Neutrophil (primary cell): ENCODE data around the gene KLK2.
"Not testable (repeated sequence)": the region's sequence is repeated elsewhere in the genome, so short reads cannot be mapped to it uniquely, and the experiment has no call there.

Experiments
- H3K27ac ChIP-seq: fragments of 200-600 bp; sonication (generic); 2 replicates; pipeline ENCODE4 v1.5.1; 2016; ENCODE audit warnings: mild to moderate bottlenecking, moderate library complexity
- H3K27me3 ChIP-seq: fragments of 200-600 bp; sonication (generic); 2 replicates; pipeline ENCODE4 v1.6.0; 2016; ENCODE audit warnings: mild to moderate bottlenecking
- H3K36me3 ChIP-seq: fragments of 200-600 bp; sonication (generic); 2 replicates; pipeline ENCODE4 v1.5.1; 2017
- H3K4me1 ChIP-seq, 2 experiments: fragments of 200-600 bp in 1 of 2; sonication (generic) in 1 of 2; 1 replicate in 1 of 2; 2 replicates in 1 of 2; pipeline versions ENCODE4 v1.5.1 to v1.6.1; 2013 to 2016; ENCODE audit warnings: low read depth in 1 of 2, low read length in 1 of 2, mild to moderate bottlenecking in 1 of 2, moderate library complexity in 1 of 2; ENCODE audit not compliant: control insufficient read depth in 1 of 2, insufficient read depth in 1 of 2
- H3K4me3 ChIP-seq, 2 experiments: fragments of 200-600 bp in 1 of 2; sonication (generic) in 1 of 2; 1 replicate in 1 of 2; 2 replicates in 1 of 2; pipeline ENCODE4 v1.5.1; 2013 to 2016; ENCODE audit warnings: low read depth in 1 of 2, low read length in 1 of 2, mild to moderate bottlenecking in 1 of 2, moderate library complexity in 1 of 2
- H3K9me3 ChIP-seq: fragments of 200-600 bp; sonication (generic); 2 replicates; pipeline ENCODE4 v1.5.1; 2016
- TF ChIP-seq, protein P1 (sequence below): fragments of 200-600 bp; sonication (generic); IDR thresholded peaks from 2 replicates; pipeline ENCODE4 v1.5.1; 2016; ENCODE audit warnings: antibody characterized with exemption

The KLK2 gene

DNA sequence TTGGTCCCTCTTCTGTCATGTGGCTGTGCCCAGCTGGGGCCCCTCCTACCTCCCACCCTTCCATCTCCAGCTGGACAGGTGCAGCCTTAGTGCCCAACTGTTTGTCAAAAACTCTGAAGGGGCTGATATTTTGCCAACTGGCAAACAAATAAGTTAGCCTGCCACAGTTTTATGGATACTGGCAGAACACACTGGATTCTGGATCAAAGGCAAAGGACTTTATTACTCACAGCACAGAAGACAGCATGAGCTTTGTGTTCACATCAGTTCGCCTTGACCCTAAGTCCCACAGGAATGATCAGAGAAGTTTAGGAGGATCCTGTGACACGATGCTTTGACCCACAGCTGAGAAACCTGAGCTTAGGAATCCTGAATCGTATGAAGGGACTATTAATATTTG, 16.4 kb downstream of the KLK2 start:
- TF ChIP-seq, protein P1, sequence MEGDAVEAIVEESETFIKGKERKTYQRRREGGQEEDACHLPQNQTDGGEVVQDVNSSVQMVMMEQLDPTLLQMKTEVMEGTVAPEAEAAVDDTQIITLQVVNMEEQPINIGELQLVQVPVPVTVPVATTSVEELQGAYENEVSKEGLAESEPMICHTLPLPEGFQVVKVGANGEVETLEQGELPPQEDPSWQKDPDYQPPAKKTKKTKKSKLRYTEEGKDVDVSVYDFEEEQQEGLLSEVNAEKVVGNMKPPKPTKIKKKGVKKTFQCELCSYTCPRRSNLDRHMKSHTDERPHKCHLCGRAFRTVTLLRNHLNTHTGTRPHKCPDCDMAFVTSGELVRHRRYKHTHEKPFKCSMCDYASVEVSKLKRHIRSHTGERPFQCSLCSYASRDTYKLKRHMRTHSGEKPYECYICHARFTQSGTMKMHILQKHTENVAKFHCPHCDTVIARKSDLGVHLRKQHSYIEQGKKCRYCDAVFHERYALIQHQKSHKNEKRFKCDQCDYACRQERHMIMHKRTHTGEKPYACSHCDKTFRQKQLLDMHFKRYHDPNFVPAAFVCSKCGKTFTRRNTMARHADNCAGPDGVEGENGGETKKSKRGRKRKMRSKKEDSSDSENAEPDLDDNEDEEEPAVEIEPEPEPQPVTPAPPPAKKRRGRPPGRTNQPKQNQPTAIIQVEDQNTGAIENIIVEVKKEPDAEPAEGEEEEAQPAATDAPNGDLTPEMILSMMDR, result no peak
- Histone ChIP-seq H3K9me3 (no peaks in the 10 kb centered on the region), H3K36me3 (no peaks in the 10 kb centered on the region), H3K4me1 (no peaks in the 10 kb centered on the region), H3K27me3 (peaks cover 28% of the 10 kb centered on the region), H3K27ac (no peak overlapping the region), H3K4me3 (no peak overlapping the region)

DNA sequence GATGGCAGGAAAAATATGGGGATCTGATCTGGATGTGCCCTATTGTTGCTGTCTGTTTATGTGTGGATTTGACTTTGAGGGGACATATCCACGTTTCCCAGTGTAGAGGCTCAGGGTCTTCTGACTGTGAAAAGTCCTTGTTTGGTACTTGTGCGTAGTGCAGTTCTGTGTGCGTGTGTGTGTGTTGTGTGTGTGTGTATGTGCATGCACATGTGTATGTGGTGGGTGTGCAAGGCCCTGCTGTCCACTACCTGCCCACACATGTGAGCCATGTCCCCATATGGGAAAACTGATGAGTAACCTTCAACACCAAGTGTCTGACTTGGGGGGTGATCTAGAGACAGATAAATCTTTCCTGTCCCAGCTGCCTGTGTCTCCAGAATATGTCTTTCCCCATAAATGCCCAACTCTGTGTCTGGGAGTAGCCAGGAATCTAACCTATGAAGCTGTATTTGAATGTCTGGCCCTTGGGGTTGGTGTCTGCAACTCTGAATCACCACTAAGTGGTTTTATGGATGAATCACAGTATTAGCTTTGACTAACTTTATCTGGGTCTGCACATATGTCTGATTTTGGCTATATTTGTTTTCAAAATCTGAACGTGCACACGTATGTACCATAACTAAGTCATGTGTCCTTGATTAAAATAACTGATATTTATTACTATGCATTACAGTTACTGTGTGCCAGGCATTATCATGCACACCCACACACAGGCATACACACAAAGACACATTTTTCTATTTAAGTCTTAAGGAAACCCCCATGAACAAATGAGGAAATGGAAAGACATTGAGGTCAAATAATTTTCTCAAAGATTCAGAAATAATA, 17.4 kb downstream of the KLK2 start:
- TF ChIP-seq, protein P1, result no peak
- Histone ChIP-seq H3K27ac (no peak overlapping the region), H3K36me3 (no peaks in the 10 kb centered on the region), H3K4me3 (no peak overlapping the region), H3K4me1 (no peaks in the 10 kb centered on the region), H3K27me3 (peaks cover 21% of the 10 kb centered on the region), H3K9me3 (no peaks in the 10 kb centered on the region)

DNA sequence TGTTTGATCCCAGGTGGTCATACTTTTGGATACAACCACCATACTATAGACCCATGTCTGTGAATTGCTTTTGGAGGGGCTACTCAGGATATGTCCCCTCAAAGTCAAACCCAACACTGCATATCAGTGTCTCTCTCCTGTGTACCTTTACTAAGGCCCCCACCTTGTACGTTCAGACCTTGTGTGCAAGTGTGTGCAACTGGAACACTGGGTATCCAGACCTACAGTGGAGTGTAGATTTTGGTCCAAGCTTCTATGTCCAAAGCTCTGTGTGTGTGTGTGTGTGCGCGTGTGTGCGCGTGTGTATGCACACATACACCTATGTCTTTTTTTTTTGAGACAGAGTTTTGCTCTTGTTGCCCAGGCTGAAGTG, 18.0 kb downstream of the KLK2 start:
- no peaks in the 10 kb centered on the region for H3K9me3 ChIP-seq
- no peak overlapping the region for H3K27ac ChIP-seq
- H3K4me1 ChIP-seq, result no peaks in the 10 kb centered on the region
- TF ChIP-seq, protein P1, result no peak
- no peaks in the 10 kb centered on the region for H3K36me3 ChIP-seq
- H3K4me3 ChIP-seq, result no peak overlapping the region
- peaks cover 21% of the 10 kb centered on the region for H3K27me3 ChIP-seq

DNA sequence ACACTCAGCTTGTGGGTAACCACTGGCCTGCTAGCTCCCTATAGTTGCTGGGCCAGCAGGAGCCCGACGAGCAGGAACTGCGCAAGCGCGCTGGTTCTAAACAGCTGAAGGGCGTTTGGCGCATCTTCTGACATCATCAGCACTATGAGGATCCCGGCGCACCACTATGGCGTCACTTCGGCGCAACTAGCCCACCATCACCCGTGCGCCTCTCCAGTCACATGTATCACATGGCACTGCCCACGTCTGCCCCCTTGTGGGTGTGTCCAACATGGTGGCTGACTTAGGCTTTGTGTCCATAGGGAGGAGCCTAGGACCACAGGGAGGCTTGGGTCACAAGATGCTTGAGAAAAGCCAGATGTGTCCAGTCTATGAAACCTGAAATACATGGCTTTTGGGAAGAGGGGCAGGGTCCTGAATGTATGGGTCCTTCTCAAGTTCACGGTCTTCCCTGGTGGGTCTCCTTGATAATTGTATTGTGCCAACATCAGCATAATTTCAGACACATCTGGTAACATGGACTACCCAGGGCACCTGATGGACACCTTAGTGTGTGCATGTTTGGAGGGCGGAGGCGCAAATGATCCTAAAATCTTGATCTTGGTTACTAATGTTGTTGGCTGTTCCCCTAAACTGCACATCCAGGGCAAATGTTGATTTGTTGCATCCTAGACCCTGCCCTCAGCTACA, 20.0 kb downstream of the KLK2 start:
- Histone ChIP-seq H3K27me3 (peaks cover 26% of the 10 kb centered on the region), H3K4me3 (no peak overlapping the region), H3K4me1 (no peaks in the 10 kb centered on the region), H3K36me3 (no peaks in the 10 kb centered on the region), H3K9me3 (no peaks in the 10 kb centered on the region), H3K27ac (no peak overlapping the region)
- TF ChIP-seq, protein P1, result no peak

DNA sequence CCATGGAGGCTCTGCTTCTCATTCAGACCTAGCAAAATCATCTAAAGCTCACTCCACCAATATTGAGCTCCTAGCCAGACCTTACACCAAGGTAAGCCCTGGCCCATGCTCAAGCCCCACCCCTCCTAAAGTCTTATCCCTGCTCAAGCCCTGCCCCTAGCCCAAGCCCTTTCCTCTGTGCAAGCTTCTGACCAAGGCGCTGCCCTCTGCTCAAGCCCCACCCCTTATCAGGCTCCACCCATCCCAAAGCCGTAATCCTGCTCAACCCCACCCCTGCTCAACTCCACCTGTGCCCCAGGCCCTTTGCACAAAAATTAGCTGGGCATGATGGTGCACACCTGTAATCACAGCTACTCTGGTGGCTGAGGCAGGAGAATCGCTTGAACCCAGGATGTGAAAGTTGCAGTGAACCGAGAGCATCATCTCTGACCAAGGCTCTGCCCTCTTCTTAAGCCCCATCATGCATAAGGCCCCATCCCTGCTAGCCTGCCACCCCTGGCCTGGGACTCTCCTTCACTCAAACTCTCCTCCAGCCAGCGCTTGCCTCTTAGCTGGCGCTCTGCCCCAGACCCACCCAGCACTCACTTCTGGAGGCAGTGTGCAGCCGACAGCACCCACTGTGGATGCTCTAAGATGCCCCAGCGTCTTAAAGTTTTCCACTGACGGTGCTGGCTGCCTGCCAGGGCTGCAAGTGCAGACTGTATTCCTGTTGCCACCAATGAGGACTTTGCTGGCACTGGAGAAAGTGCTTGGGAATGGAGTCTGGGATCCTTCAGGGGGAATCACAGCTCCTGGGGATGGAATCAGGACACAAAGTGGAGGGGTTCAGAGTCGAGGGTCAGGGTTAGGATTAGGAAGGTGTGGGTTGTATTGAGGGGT, 21.5 kb downstream of the KLK2 start:
- no peak overlapping the region for H3K27ac ChIP-seq
- TF ChIP-seq, protein P1, result no peak

DNA sequence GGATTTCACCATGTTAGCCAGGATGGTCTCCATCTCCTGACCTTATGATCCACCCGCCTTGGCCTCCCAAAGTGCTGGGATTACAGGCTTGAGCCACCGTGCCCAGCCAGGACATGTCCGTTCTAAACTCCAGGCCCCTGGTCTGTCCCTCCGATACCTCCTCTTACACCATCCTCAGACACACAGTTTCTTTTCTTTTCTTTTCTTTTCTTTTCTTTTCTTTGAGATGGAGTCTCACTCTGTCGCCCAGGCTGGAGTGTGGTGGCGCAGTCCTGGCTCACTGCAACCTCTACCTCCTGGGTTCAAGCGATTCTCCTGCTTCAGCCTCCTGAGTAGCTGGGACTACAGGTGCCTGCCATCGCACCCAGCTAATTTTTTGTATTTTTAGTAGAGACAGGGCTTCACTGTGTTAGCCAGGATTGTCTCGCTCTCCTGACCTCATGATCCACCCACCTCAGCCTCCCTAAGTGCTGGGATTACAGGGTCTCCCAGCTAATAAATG, 22.9 kb downstream of the KLK2 start:
- H3K4me3 ChIP-seq, H3K36me3 ChIP-seq, H3K27ac ChIP-seq, H3K9me3 ChIP-seq, H3K4me1 ChIP-seq: not testable (repeated sequence)
- peaks cover 23% of the 10 kb centered on the region for H3K27me3 ChIP-seq

More for the DNA sequence above, 21.5 kb downstream of the KLK2 start:
- Histone ChIP-seq H3K36me3 (no peaks in the 10 kb centered on the region), H3K27me3 (peaks cover 32% of the 10 kb centered on the region), H3K9me3 (no peaks in the 10 kb centered on the region), H3K4me3 (no peak overlapping the region), H3K4me1 (no peaks in the 10 kb centered on the region)
